H1 (cell line): ENCODE results near the gene GRM5. TPM values are rescaled to one million over a fixed set of nuclear protein-coding genes. Genes with fewer than 3 reads are reported as not detected.

Source experiments
- CTCF ChIA-PET: fragments of 300-600 bp; sonication (Branson Sonifier 250); formaldehyde crosslinking; loops from one replicate; lab custom pipeline; 2021; ENCODE audit not compliant: partially characterized antibody; lab: Charles Lee
- POLR2A ChIA-PET: fragments of 300-600 bp; sonication (Branson Sonifier 250); formaldehyde crosslinking; loops from one replicate; lab custom pipeline; 2021; ENCODE audit warnings: inconsistent platforms; ENCODE audit not compliant: partially characterized antibody; lab: Charles Lee
- DNase-seq, 2 experiments: peaks; one replicate each; pipeline versions ENCODE4 v3.0.0 to v3.0.0-alpha.2; 2010 to 2022; ENCODE audit warnings: low spot score in 2 of 2, low read depth in 1 of 2, mixed read lengths in 1 of 2
- FAIRE-seq: peaks from 2 replicates; lab custom pipeline; 2011; peaks lifted over from hg19 to GRCh38; lab: Jason Lieb, UNC
- H2AFZ ChIP-seq: 2 replicates; pipeline ENCODE4 v1.8.1; 2012; ENCODE audit warnings: low read length, inconsistent platforms
- H2AK5ac ChIP-seq: 2 replicates; pipeline ENCODE4 v1.6.1; 2013; ENCODE audit warnings: low read depth, low read length
- H2BK120ac ChIP-seq: replicated peaks from 2 replicates; pipeline ENCODE3; 2013; ENCODE audit warnings: low read depth, low read length, inconsistent platforms
- H2BK12ac ChIP-seq: 2 replicates; pipeline ENCODE4 v1.6.1; 2013; ENCODE audit warnings: low read depth, low read length
- H2BK15ac ChIP-seq: 2 replicates; pipeline ENCODE4 v1.6.1; 2013; ENCODE audit warnings: low read length
- H2BK20ac ChIP-seq: 2 replicates; pipeline ENCODE4 v1.6.1; 2013; ENCODE audit warnings: low read length
- H2BK5ac ChIP-seq: 2 replicates; pipeline ENCODE4 v1.6.1; 2013; ENCODE audit warnings: low read depth, low read length
- H3K14ac ChIP-seq: 2 replicates; pipeline ENCODE4 v1.6.1; 2013; ENCODE audit warnings: inconsistent platforms; ENCODE audit not compliant: insufficient read length
- H3K18ac ChIP-seq: 2 replicates; pipeline ENCODE4 v1.6.1; 2013; ENCODE audit warnings: low read length; ENCODE audit errors: extremely low read depth
- H3K23ac ChIP-seq: 2 replicates; pipeline ENCODE4 v1.6.1; 2013; ENCODE audit warnings: inconsistent platforms; ENCODE audit not compliant: insufficient read length
- H3K23me2 ChIP-seq: 2 replicates; pipeline ENCODE4 v1.6.1; 2013; ENCODE audit warnings: low read depth, low read length
- H3K27ac ChIP-seq: 2 replicates; pipeline ENCODE4 v1.6.1; 2011; ENCODE audit warnings: low read depth, low read length, inconsistent platforms
- H3K27me3 ChIP-seq, 4 experiments: replicated peaks in 1 of 4; 1 replicate in 1 of 4; 2 replicates in 3 of 4; pipeline versions ENCODE4 v1.6.1 to v1.8.1; 2011 to 2013; ENCODE audit warnings: low read length in 3 of 4, mild to moderate bottlenecking in 3 of 4, inconsistent platforms in 2 of 4, mixed read lengths in 2 of 4, moderate library complexity in 1 of 4; ENCODE audit not compliant: control insufficient read depth in 3 of 4, insufficient read depth in 3 of 4; ENCODE audit errors: extremely low read depth in 1 of 4
- H3K36me3 ChIP-seq, 4 experiments: 2 replicates each; pipeline versions ENCODE4 v1.6.1 to v1.8.1; 2011 to 2013; ENCODE audit warnings: mild to moderate bottlenecking in 4 of 4, low read length in 3 of 4, moderate library complexity in 2 of 4, control low read depth in 1 of 4, inconsistent platforms in 1 of 4; ENCODE audit not compliant: insufficient read depth in 4 of 4, control insufficient read depth in 2 of 4
- H3K4ac ChIP-seq: replicated peaks from 2 replicates; pipeline ENCODE3; 2013; ENCODE audit warnings: low read length, low read depth, mixed read lengths, inconsistent platforms; ENCODE audit not compliant: insufficient read length
- H3K4me1 ChIP-seq, 4 experiments: replicated peaks in 1 of 4; 1 replicate in 1 of 4; 2 replicates in 3 of 4; pipeline versions ENCODE4 v1.6.1 to v1.8.1; 2011 to 2013; ENCODE audit warnings: low read length in 3 of 4, inconsistent platforms in 2 of 4, mixed read lengths in 1 of 4; ENCODE audit not compliant: insufficient read depth in 4 of 4, control insufficient read depth in 3 of 4
- H3K4me2 ChIP-seq, 2 experiments: 2 replicates each; pipeline versions ENCODE4 v1.6.1 to v1.8.1; 2011 to 2013; ENCODE audit warnings: low read depth in 2 of 2, low read length in 2 of 2, control low read depth in 1 of 2, inconsistent platforms in 1 of 2, mild to moderate bottlenecking in 1 of 2; ENCODE audit not compliant: insufficient read depth in 1 of 2
- H3K4me3 ChIP-seq, 4 experiments: fragments of 200-600, 300-600 bp in 1 of 4; sonication (generic), shearing (Covaris generic), sonication (Bioruptor Twin) in 1 of 4; 2 replicates each; pipeline versions ENCODE4 v1.5.1 to v1.8.1; 2011 to 2016; ENCODE audit warnings: low read length in 4 of 4, low read depth in 3 of 4, control low read depth in 2 of 4, inconsistent platforms in 2 of 4, mild to moderate bottlenecking in 2 of 4, mixed read lengths in 1 of 4, moderate library complexity in 1 of 4; ENCODE audit not compliant: insufficient read depth in 2 of 4; ENCODE audit errors: extremely low read depth in 1 of 4
- H3K56ac ChIP-seq: replicated peaks from 2 replicates; pipeline ENCODE3; 2013; ENCODE audit warnings: low read depth, mild to moderate bottlenecking, mixed read lengths, low read length, inconsistent platforms; ENCODE audit not compliant: insufficient read length
- H3K79me1 ChIP-seq: 2 replicates; pipeline ENCODE4 v1.6.1; 2013; ENCODE audit warnings: low read depth, low read length, control low read depth
- H3K79me2 ChIP-seq, 2 experiments: 2 replicates each; pipeline versions ENCODE4 v1.6.1 to v1.8.1; 2012 to 2013; ENCODE audit warnings: low read length in 2 of 2, mild to moderate bottlenecking in 2 of 2, inconsistent platforms in 1 of 2; ENCODE audit not compliant: insufficient read depth in 2 of 2, control insufficient read depth in 1 of 2
- H3K9ac ChIP-seq, 4 experiments: replicated peaks in 1 of 4; 1 replicate in 1 of 4; 2 replicates in 3 of 4; pipeline versions ENCODE4 v1.6.1 to v1.8.1; 2011 to 2013; ENCODE audit warnings: low read depth in 3 of 4, low read length in 3 of 4, control low read depth in 2 of 4, mild to moderate bottlenecking in 2 of 4, moderate library complexity in 2 of 4, inconsistent platforms in 1 of 4; ENCODE audit errors: extremely low read depth in 1 of 4
- H3K9me3 ChIP-seq, 2 experiments: 2 replicates each; pipeline versions ENCODE4 v1.6.1 to v1.8.1; 2012 to 2013; ENCODE audit warnings: mild to moderate bottlenecking in 2 of 2, moderate library complexity in 2 of 2, control low read depth in 1 of 2, inconsistent platforms in 1 of 2, low read depth in 1 of 2, low read length in 1 of 2, mixed read lengths in 1 of 2; ENCODE audit not compliant: insufficient read depth in 2 of 2
- H4K20me1 ChIP-seq, 2 experiments: replicated peaks in 1 of 2; 2 replicates each; pipeline versions ENCODE3 to v1.8.1; 2011 to 2013; ENCODE audit warnings: inconsistent platforms in 2 of 2, low read length in 2 of 2, mild to moderate bottlenecking in 1 of 2; ENCODE audit not compliant: insufficient read depth in 2 of 2, control insufficient read depth in 1 of 2
- H4K5ac ChIP-seq: 2 replicates; pipeline ENCODE4 v1.6.1; 2013; ENCODE audit warnings: low read length, low read depth, mixed read lengths, inconsistent platforms; ENCODE audit not compliant: insufficient read length
- H4K8ac ChIP-seq: 2 replicates; pipeline ENCODE4 v1.8.0; 2013; ENCODE audit warnings: mild to moderate bottlenecking, moderate library complexity, low read length, inconsistent platforms; ENCODE audit not compliant: insufficient read depth; ENCODE audit errors: extremely low read depth
- H4K91ac ChIP-seq: replicated peaks from 2 replicates; pipeline ENCODE3; 2013; ENCODE audit warnings: low read length, mixed read lengths, inconsistent platforms; ENCODE audit not compliant: insufficient read length
- EZH2 ChIP-seq: fragments of 200-600 bp; sonication (generic); IDR thresholded peaks from 2 replicates; pipeline ENCODE4 v1.7.1; 2012; ENCODE audit warnings: low read depth, mild to moderate bottlenecking, moderate library complexity, low read length, inconsistent platforms; ENCODE audit not compliant: severe bottlenecking
- GABPA ChIP-seq: IDR thresholded peaks from 2 replicates; pipeline ENCODE4 v1.6.1; 2011; ENCODE audit warnings: mild to moderate bottlenecking, low read length, moderate library complexity, borderline replicate concordance; ENCODE audit not compliant: insufficient read depth
- HDAC2 ChIP-seq, 2 experiments: fragments of 300-600 bp in 1 of 2; sonication (generic) in 1 of 2; IDR thresholded peaks; 2 replicates each; pipeline ENCODE4 v1.6.1; 2011 to 2012; ENCODE audit warnings: low read depth in 2 of 2, low read length in 2 of 2, mild to moderate bottlenecking in 2 of 2, moderate library complexity in 2 of 2, borderline replicate concordance in 1 of 2, inconsistent platforms in 1 of 2
- RXRA ChIP-seq: IDR thresholded peaks from 2 replicates; pipeline ENCODE4 v1.6.1; 2011; ENCODE audit warnings: low read depth, mild to moderate bottlenecking, low read length, moderate library complexity; ENCODE audit not compliant: insufficient read depth
- SP2 ChIP-seq: IDR thresholded peaks from 2 replicates; pipeline ENCODE4 v1.6.1; 2012; ENCODE audit warnings: mild to moderate bottlenecking, low read length, inconsistent platforms
- TAF1 ChIP-seq: IDR thresholded peaks from 2 replicates; pipeline ENCODE4 v1.6.1; 2011; ENCODE audit warnings: mild to moderate bottlenecking, low read depth, low read length
- YY1 ChIP-seq: IDR thresholded peaks from 2 replicates; pipeline ENCODE4 v1.6.1; 2011; ENCODE audit warnings: low read depth, mild to moderate bottlenecking, low read length
- WGBS, 2 experiments: shearing (Covaris generic) in 1 of 2; methylation state at CpG; one replicate each; pipeline versions ENCODE4 v1.1.6 to v1.1.7; 2013 to 2015; ENCODE audit warnings: low lambda C conversion rate in 2 of 2, mixed read lengths in 2 of 2, inconsistent platforms in 1 of 2, low coverage in 1 of 2, missing lambda C conversion rate in 1 of 2; ENCODE audit not compliant: insufficient replicate concordance in 2 of 2, insufficient coverage in 1 of 2, insufficient read length in 1 of 2; ENCODE audit errors: extremely low coverage in 1 of 2, missing lambda C conversion rate in 1 of 2; 5-methylcytosine and 5-hydroxymethylcytosine counted together
- polyA plus RNA-seq, 7 experiments: library from polyadenylated mRNA; depleted of rRNA in 3 of 7; stranded (reverse) in 5 of 7; unstranded in 2 of 7; fragments of >200 nt in 5 of 7; fragments of 200-250 nt in 2 of 7; gene quantifications; 1 replicate in 5 of 7; 2 replicates in 1 of 7; 4 replicates in 1 of 7; pipeline versions ENCODE4 v1.2.1 to v1.2.3, GENCODE V29; 2011 to 2013; ENCODE audit warnings: missing spikeins in 2 of 7, mixed read lengths in 2 of 7
- total RNA-seq: library from RNA; stranded (reverse); fragmentation: NEBNext Ultra II Directional; extraction: Animal tissue kit (Norgen Biotek cat#: 25700); gene quantifications from 2 replicates; pipeline ENCODE4 v1.2.1, GENCODE V29; 2021

The GRM5 gene
- total and polyA plus RNA-seq, 2 of the 8 experiments (the other 6 are each of a cell fraction or from before 2014, with no cell fraction given) = 0.15 to 0.43 TPM

- no peak overlapping the region for H2AK5ac ChIP-seq
- H3K27me3 ChIP-seq = no peaks in the 10 kb centered on the region
- H3K14ac ChIP-seq = no peak overlapping the region
These were observed 321.6 kb downstream of the GRM5 start for GRCh38 chr11:88744140-88744539.

More at GRCh38 chr11:88744140-88744539, 321.6 kb downstream of the GRM5 start:
- Histone ChIP-seq H4K20me1 (no peaks in the 10 kb centered on the region), H2BK15ac (no peak overlapping the region), H3K9me3 (no peaks in the 10 kb centered on the region), H3K4me1 (no peaks in the 10 kb centered on the region), H3K23me2 (no peaks in the 10 kb centered on the region)
- TF ChIP-seq RXRA = no peak
- no peak for TF ChIP-seq TAF1
- no peak for TF ChIP-seq YY1
- TF ChIP-seq HDAC2 (IDR thresholded peaks at IDR 0.05; ENCODE audit: borderline replicate concordance in 1 of 2, low read depth in 2 of 2, low read length in 2 of 2) = no peak
- no peak for TF ChIP-seq SP2
- TF ChIP-seq EZH2 = no peak
- no peak for TF ChIP-seq GABPA
- TF ChIP-seq, all 59 proteins: peak for 0
- DNase-seq (no peak), FAIRE-seq (no peak)
- Histone ChIP-seq H2AFZ (no peak overlapping the region), H3K27ac (no peak overlapping the region), H3K56ac (no peak overlapping the region), H4K91ac (no peak overlapping the region), H3K9ac (no peak overlapping the region), H4K5ac (no peak overlapping the region), H2BK5ac (no peak overlapping the region), H2BK120ac (no peak overlapping the region), H3K4ac (no peak overlapping the region), H3K23ac (no peak overlapping the region), H3K4me3 (no peak overlapping the region), H3K18ac (no peak overlapping the region), H3K36me3 (no peaks in the 10 kb centered on the region), H3K79me2 (no peaks in the 10 kb centered on the region), H3K79me1 (no peaks in the 10 kb centered on the region), H4K8ac (no peak overlapping the region), H2BK12ac (no peak overlapping the region), H2BK20ac (no peak overlapping the region), H3K4me2 (no peak overlapping the region)
- POLR2A ChIA-PET = no interaction called here
- CTCF ChIA-PET = no interaction called here
- 95% methylated on average over 4 of the region's 4 CpGs; no CpG with 5 or more reads in 1 of the 2 experiments for WGBS, 2 experiments
